ENCODE data around the gene PRG3. TPM values are rescaled to one million over a fixed set of nuclear protein-coding genes. Genes with fewer than 3 reads are reported as not detected.

PRG3 gene
- total RNA-seq, 4 donors from 2014 or later = not detected

DNA sequence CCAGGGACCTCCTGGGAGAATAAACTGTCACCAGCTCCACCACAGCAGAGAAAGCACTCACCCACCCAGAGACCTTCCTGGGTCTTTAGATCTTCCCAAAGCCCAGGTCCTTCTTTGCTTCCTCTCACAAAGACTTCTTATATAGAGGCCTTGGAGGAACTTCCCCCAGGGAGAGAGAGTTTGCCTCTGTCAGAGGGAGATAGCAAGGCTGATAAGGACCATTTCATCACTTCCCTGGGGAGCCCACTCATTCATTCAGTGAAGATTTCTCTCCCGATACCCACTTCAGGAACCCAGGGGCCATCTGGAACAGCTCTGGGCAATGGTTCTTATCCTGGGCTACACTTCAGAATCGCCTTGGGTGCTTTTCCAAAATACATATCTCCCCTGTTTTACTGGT lies 9.6 kb upstream of the PRG3 start, which contains the start of gene PRG2:
PRG2 (minus strand) TSS at position 116 of the 400 bp plus-strand sequence. CDS start 706 bp downstream, outside the sequence.
- no peaks in the 10 kb centered on the region for H3K4me1 ChIP-seq
- TF ChIP-seq, protein P1, sequence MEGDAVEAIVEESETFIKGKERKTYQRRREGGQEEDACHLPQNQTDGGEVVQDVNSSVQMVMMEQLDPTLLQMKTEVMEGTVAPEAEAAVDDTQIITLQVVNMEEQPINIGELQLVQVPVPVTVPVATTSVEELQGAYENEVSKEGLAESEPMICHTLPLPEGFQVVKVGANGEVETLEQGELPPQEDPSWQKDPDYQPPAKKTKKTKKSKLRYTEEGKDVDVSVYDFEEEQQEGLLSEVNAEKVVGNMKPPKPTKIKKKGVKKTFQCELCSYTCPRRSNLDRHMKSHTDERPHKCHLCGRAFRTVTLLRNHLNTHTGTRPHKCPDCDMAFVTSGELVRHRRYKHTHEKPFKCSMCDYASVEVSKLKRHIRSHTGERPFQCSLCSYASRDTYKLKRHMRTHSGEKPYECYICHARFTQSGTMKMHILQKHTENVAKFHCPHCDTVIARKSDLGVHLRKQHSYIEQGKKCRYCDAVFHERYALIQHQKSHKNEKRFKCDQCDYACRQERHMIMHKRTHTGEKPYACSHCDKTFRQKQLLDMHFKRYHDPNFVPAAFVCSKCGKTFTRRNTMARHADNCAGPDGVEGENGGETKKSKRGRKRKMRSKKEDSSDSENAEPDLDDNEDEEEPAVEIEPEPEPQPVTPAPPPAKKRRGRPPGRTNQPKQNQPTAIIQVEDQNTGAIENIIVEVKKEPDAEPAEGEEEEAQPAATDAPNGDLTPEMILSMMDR (IDR thresholded peaks at IDR 0.05) = no peak
- TF ChIP-seq POLR2A (IDR thresholded peaks at IDR 0.05) = no peak
- H3K36me3 ChIP-seq = no peaks in the 10 kb centered on the region
- H3K27ac ChIP-seq = no peak within 1 kb of the TSS
- intact Hi-C loops (cut with DNase I; ENCODE audit: low total_unique reads) = no loop called here
- no peak for DNase-seq
- H3K9me3 ChIP-seq = no peaks in the 10 kb centered on the region
- no peak within 1 kb of the TSS for H3K4me3 ChIP-seq
- H3K27me3 ChIP-seq = no peaks in the 10 kb centered on the region

DNA sequence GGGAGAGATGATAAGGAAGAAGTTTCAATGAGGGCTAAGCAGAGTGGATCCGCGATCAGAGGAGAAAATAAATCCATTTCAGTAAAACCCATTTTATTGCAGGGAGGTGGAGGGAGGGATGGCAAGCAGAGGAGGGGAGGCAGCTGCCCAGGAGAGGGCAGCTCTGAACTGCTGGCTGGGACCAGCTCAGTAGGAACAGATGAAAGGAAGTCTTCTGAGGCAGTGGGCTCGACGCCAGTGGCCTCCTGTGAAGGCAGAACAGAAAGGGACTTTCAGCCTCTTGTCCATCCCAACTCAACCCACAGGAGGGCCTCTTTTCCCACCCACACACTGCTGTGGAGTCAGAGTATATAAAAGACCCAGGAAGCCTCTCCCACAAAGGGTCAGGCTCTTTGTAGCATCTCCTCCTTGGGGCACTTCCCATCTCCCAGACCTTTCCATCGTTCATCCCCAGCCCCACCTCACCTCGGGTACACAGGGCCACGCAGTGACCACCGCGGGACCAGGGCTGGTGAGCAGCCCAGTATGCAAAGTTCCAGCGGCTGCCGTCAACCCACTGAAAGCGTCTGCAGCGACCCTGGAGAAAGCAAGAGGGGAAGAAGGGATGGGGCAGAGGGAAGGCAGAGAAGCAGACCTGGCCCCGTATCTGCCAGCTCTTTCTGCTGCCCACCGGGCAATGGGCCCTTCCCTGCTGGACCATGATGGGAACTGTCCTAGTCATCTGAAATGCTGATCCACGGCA lies 6.5 kb upstream of the PRG3 start:
- Histone ChIP-seq H3K9me3 (no peaks in the 10 kb centered on the region), H3K27me3 (no peaks in the 10 kb centered on the region), H3K27ac (no peak overlapping the region), H3K4me3 (no peak overlapping the region), H3K36me3 (no peaks in the 10 kb centered on the region), H3K4me1 (no peaks in the 10 kb centered on the region)
- intact Hi-C loops (cut with DNase I; ENCODE audit: low total_unique reads) = no loop called here
- TF ChIP-seq POLR2A (IDR thresholded peaks at IDR 0.05) = no peak
- TF ChIP-seq, protein P1 (IDR thresholded peaks at IDR 0.05) = peak in 1 of 4 experiments; percentile 13
- peak in 1 of 2 donors; percentile 22 for DNase-seq

DNA sequence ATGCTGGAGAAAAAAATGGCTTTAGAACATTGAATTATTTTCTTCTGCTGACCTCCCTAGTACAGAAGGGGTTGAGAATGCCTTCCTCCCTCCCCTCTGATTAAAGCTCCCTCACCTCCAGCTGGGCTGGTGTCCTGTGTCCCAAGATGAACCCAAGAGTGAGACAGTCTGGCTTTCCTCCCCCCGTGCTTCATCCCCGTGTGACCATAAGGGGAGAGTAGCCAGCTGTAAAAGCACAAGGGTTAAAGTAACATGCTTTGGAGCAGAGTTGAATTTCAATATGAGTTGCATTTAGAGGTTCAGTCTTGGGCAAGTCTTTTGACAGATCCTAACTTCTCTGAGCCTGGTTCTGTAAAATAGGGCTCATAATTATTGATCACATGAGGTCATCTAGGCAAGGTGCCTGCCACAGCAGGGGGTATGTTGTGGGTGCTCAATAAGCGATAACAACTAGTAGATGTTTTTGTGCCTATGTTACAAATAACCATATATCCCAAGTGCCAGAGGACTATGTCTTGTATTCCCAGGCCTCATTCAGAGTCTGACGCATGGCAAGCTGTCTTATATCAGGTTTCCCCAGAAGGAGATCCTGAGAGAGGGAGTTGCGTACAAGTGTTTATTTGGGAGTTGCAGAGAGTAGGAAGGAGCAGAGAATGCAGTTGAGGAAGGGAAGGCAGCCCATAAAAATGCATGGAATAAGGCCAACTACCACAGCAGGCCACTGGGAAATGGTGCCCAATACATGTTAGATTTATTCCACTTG lies 5.4 kb upstream of the PRG3 start:
- intact Hi-C loops (cut with DNase I; ENCODE audit: low total_unique reads) = no loop called here
- no peaks in the 10 kb centered on the region for H3K4me1 ChIP-seq
- no peaks in the 10 kb centered on the region for H3K36me3 ChIP-seq
- no peak overlapping the region for H3K4me3 ChIP-seq
- TF ChIP-seq, protein P1 (IDR thresholded peaks at IDR 0.05) = no peak
- TF ChIP-seq POLR2A (IDR thresholded peaks at IDR 0.05) = no peak
- H3K27me3 ChIP-seq = no peaks in the 10 kb centered on the region
- H3K9me3 ChIP-seq = no peaks in the 10 kb centered on the region
- no peak overlapping the region for H3K27ac ChIP-seq
- no peak for DNase-seq

DNA sequence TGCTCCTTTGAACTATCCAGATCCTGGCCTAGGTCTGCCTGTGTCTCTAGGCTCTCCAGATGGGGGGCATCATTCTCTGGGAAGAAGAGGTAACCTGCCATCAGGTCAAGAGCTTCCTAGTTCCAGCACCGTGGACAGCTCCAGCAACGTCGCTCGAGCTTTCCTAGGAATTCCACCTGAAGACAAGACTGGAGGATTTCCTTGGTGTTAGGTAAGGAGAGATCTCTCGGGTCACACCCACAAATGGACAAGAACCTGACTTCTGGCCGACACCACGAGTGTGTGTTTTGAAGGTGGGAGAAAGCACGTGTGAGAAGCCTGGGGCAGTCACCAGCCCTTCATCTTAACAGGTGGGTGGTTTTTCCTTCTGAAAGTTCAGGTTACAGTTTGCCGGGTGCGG lies 1.2 kb downstream of the PRG3 start:
- Histone ChIP-seq H3K27ac (no peak overlapping the region), H3K4me1 (no peaks in the 10 kb centered on the region), H3K4me3 (no peak overlapping the region), H3K27me3 (no peaks in the 10 kb centered on the region), H3K9me3 (no peaks in the 10 kb centered on the region), H3K36me3 (no peaks in the 10 kb centered on the region)
- intact Hi-C loops (cut with DNase I; ENCODE audit: low total_unique reads) = no loop called here
- TF ChIP-seq, protein P1 (IDR thresholded peaks at IDR 0.05) = no peak
- no peak for TF ChIP-seq POLR2A (IDR thresholded peaks at IDR 0.05)
- DNase-seq = no peak

DNA sequence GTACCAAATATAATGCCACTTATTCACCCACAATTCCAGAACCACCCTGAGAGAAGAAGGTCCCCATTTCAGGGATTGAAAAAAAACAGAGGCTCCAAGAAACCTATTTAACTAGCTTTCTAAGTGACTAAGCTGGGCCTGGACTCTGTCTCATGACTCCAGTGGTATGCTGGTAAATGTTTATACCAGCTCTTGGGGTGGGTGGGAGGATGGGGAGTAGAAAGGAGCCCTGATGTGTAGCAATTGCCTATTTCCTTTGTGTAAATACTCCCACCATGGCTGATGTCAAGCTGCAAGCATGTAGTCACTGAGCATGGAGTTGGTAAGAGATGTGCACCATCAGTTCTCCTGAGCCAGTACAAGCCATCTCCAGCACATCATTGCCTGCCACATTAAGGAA lies 2.8 kb downstream of the PRG3 start:
- intact Hi-C loops (cut with DNase I; ENCODE audit: low total_unique reads) = no loop called here
- no peaks in the 10 kb centered on the region for H3K36me3 ChIP-seq
- no peaks in the 10 kb centered on the region for H3K4me1 ChIP-seq
- H3K27ac ChIP-seq = no peak overlapping the region
- no peak overlapping the region for H3K4me3 ChIP-seq
- DNase-seq = no peak
- H3K9me3 ChIP-seq = no peaks in the 10 kb centered on the region
- H3K27me3 ChIP-seq = no peaks in the 10 kb centered on the region
- TF ChIP-seq POLR2A (IDR thresholded peaks at IDR 0.05) = no peak
- TF ChIP-seq, protein P1 (IDR thresholded peaks at IDR 0.05) = no peak
